T-helper 1 cell (primary cell): Measurements from ENCODE around the gene RAMP1.
"Not testable (repeated sequence)": the region's sequence is repeated elsewhere in the genome, so short reads cannot be mapped to it uniquely, and the experiment has no call there.

Source experiments
- DNase-seq, 5 donors: peaks; one replicate each; pipeline ENCODE4 v3.0.0-alpha.2; 2012 to 2020

The RAMP1 gene

DNA sequence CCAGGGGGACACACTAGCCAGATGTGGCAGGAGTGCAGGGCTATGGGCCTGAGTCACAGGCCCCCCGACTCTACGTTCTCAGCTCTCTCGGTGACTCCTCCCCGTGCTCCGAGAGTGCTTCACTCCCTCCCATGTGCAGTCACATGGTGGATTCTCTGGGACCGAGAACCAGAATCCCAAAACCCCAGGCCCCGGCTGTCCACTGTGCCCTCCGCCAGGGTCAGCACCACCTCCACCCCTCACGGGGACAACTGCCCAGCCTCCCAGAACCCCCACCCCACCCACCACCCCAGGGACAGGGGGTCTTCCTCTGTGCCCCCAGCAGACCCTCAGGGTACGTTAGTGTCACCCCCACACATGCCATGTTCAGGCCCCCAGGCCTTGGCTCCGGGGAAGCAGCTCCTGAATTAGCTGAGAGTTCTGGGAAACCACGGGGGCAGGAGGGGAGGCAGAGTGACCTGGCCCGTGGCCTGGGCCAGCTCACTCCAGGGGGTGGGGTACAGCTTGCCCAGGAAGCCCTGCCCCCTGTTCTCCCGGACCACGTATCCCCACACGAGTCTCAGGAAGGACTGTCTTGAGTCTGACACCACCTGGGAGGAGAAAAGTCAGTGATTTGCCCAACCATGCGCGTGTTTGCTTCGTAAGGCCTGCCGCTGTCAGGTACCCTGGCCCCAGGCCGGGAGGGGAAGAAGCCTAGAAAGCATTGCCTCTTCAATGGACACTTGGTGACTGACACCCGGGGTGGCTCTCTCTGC, 4.4 kb downstream of the RAMP1 start:
- DNase-seq, result no peak

DNA sequence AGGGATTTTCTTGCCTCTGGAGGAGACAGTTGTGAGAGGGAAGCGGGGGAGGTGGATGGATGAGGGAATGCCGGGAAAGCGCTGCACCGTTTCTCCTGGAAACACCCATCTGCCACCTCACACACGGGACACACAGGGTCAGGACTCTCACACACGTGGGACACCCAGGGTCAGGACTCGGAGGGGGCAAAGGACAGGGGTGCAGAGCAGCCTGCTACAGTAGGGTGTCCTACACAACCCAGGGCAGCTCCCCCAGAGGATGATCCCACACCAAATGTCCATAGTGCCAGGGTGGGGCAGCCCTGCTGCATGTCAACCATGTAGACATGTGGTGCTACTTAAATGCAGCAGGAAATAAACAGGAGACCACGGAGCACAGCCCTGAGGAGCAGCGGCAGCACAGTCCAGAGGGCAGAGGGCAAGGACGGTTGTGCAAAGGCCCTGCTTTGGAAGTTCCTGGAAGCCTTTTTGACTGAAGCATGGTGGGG, 5.1 kb downstream of the RAMP1 start:
- DNase-seq, result no peak

DNA sequence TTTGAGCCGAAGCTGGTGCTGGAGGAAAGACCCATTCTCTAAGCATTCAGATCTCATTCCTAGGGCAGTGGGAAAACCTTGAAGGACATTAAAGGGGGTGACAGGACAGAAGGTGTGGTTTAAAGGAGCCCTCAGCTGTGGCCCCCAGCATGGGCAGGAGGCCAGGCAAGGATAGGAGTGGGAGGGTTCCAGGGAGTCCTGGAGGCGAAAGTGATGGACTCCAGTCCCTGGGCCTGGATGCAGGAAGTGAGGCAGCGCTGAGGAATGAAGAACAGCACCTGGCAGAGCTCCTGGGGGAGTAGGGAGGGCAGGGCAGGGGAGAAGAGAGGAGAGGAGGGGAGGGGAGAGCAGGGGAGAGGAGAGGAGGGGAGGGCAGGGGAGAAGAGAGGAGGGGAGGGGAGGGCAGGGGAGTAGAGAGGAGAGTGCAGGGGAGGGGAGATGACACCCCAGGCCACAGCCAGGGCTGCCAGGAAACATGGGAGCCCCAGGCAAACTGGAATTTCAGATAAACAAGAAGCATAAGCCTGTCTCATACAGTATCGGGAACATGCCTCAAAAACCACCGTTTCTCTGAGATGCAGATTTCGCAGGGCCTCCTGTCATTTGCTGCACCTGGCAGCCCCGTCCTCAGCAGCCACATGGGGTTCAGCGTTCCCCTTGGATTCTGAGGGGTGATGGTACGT, 5.7 kb downstream of the RAMP1 start:
- no peak for DNase-seq

DNA sequence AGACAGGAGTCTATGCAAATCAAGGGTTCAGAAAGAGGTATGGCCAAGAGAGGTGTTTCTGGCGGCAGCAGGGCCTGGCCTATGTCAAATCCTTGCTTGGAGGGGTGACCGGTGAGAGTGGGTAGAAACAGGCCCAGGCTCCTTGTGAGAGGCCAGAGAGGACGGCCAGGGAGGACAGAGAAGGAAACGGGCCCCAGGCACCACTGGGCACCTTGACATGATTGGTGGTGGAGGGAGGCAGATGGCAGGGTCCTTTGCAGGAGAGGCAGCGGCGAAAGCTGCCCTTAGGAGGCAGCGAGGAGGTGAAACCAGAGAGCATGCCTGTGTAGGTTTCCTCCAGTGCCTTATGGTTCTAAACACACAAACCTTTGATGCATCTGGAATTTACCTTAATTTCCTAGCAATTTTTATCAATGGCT, 6.2 kb downstream of the RAMP1 start:
- DNase-seq, result no peak

DNA sequence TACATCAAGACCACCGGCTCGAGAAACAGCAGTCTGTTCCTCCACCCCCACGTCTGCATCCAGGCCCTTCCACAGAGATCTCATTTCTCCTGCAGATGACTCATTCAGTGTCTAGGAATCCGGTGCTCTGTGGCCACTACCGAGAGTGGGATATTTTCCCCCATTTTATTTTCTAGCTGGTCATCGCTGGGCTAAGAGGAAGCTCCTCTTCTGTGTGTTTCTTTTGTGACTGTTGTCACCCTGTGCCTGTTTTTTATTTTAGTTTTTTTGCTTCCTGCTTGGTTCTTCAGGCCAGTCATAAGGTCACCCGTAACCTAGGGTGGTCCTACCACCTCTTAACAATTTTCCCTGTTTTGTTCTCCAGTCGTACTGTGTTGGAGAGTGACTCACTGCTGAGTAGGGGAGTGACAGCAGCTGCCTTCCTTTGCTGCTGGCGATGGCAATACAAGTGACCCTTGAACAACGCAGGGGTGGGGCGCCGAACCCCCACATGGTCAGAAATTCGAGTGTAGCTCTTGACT, 6.7 kb downstream of the RAMP1 start:
- no peak for DNase-seq

DNA sequence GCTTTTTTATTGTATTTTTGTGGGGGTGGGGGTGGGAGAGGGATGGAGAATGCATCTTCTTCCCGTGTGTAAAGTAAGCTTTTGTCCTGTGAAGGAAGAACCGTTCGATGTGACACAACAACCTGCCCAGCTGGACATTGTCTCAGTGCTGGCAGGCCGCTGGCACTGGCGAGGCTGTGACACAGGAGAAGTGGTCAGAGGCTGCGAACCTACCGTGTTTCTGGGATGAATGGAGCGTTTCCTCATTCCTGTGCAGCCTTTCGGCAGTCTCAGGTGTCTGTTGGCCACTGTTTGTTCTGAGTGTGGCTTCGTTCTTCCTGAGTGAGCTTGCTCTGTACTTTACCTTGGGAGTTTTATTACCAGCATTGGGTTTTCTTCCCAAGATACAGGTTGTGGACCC, 8.0 kb downstream of the RAMP1 start:
- DNase-seq, result no peak

DNA sequence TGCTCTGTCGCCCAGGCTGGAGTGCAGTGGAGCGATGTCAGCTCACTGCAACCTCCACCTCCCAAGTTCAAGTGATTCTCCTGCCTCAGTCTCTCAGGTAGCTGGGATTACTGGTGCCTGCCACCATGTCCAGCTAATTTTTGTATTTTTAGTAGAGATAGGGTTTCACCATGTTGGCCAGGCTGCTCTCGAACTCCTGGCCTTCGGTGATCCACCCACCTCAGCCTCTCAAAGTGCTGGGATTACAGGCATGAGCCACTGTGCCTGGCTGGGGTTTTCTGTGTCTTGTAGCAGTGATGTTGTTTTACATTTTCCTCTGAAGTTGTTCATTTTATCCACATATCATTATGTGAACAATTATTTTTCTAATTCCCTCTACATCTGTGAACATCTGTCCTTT, 8.7 kb downstream of the RAMP1 start:
- DNase-seq, result not testable (repeated sequence)

DNA sequence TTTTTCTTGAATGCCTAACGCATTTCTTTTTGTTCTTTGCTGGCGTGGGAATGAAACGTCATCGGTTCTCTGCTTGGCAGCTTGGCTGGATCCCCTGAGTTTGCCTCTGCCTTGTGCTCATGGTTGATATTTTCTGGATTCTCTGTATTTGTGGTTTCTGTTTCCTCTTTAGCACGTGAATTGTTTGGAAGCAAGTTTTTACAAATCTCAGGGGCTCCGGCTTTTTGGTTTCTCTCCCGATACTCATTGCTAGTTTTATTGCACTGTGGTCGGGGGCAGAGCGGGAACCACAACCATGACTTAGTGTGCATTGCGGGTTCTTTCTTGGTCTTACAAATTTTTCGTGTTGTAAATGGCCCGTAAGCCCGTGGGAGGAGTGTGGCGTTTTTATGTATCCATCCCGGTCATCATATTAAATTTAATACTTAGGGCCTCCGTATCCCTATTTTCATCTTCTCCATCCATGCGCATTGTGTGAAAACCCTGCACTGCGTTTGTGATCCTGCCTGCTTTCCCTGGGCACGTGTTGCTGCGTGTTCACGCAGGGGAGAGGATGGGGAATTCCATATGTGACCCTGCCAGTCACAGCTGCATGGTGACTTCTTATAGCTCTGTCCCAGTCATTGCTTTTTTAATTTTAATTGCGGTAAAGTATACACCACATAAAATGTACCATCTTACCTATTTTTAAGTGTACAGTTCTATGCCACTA, 9.4 kb downstream of the RAMP1 start:
- no peak for DNase-seq

DNA sequence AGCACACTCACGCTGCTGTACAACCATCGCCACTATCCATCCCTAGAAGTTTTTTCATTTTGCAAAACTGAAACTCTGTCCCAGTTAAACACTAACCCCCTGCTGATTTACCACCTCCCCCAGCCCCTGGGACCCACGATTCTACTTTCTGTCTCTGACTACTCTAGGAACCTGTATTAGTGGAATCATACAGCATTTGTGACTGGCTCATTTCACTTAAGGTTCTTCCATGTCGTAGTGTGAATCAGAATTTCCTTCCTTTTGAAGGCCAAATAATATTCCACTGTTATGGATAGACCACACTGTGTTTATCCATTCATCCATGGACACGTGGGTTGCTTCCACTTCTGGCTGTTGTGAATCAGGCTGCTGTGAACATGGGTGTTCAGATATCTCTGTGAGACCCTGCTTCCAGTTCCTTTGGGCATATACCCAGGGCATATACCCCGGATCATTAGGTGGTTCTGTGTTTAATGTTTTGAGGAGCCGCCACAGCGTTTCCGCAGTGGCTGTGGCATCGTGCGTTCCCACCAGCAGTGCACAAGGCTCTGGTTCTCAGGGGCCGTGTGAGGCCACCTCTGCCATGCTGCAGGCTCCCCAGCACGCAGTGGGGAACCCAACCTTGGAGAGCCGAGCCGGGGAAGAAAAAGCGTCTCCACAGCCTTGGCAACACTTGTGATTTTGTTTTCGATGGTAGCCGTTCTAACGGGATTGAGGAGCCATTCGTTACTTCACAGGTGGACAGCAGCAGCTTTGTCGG, 10.1 kb downstream of the RAMP1 start:
- DNase-seq, result no peak

DNA sequence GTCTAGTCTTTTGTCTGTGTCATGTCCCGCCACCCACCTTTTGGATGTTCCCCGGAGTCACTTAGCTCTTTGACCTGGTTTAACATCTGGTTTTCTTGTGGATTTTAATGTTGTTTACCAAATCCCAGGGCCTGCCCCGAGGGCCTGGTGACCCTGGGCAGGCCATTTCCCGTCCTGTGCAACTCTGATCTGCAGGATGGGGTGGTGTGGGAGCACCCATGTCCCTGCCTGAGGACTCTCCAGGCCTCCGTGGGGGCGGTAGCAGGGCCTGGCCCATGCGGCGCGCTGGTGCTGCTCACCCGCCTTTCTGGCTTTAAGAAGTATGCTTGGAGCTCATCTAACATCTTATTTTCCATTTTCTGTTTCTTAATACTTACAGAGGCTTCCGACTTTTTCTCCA, 10.7 kb downstream of the RAMP1 start:
- no peak for DNase-seq

DNA sequence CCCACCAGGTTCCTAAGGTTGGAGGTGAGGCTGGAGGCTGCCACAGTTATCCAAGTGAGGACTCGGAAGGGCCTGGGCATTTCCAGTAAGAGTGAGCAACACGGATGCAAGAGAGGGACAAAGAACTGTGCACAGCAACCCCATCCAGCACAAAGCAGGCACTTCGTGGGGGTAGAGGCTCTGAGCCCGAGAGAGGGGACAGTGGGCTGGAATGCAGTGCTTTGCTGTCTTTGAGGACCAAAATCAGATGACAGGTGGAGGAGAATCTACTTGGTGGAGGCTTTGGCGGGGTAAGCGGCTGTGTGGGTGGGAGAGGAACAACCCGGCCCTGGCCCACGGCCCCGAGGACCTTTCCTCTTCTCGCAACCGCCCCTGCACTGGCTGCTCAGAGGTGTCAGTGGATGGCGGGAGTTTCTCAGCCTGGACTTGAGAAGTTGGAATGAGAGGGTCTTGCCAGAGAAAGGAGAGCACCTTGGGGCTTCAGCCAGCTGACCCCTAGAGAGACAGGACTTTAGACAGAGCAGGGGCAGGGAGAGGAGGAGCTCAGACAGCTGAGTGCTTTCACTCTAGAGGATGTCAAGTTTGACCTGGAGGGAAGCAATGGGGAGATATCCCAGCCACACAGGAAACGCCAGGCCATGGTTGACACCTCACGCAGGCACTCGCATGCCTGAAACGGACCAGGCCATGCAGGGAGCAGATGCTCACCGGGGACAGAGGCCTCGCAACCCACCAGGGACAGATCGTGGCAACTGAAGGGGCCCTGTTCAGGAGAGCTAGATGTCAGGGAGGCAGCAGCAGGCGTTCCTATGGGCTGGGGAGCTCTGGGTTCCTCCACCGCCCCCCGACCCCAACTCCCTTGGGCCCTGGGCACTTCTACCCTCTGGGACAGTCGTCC, 11.6 kb downstream of the RAMP1 start:
- no peak for DNase-seq

DNA sequence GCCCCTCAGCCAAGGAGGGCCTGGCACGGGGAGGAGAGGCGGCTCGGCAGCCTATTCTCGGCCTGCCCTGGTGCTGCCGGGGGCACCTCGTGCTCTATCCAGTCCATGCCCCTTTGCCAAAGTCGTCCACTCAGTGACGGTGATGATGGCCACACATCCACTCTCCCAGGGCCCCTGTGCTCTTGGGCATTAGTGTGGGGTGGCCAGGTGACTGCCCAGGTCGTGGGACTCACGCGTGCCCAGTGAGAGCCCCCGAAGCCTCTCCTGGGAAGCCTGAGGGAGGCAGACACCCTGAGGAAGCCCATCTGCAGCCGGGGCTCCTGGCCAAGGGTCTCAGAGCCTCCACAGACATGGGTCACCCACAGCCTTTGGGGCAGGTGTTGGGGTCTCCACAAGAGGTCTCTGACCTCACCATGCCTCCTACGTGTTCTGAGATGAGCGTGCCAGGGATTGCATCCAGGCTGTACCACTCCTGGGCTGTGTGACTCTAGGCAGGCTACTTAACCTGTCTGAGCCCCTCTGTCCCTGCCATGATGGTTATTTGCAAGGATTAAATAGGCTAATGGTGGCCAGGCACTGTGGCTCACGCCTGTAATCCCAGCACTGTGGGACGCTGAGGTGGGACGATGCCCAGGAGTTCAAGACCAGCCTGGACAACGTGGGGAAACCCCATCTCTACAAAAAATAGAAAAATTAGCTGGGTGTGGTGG, 12.9 kb downstream of the RAMP1 start:
- no peak for DNase-seq

DNA sequence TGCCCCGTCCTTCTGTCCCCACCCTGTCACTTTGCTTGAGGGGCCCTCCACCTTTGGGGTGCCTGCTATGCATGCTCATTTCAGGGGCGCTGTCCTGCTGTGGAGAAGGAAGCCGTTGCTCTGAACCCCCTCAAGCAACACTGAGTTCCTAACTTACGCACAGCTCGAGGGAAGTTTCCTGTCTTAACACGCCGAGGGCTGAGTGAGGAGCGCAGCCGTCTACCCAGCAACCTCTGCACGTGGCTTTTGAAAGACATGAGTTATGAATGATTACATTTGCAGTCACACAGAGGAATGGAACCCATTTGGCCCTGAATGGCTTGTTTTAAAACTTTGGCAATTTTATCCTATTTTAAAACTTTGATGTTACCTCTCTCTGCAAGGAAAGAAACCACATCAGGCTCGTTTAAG, 14.0 kb downstream of the RAMP1 start:
- no peak for DNase-seq

DNA sequence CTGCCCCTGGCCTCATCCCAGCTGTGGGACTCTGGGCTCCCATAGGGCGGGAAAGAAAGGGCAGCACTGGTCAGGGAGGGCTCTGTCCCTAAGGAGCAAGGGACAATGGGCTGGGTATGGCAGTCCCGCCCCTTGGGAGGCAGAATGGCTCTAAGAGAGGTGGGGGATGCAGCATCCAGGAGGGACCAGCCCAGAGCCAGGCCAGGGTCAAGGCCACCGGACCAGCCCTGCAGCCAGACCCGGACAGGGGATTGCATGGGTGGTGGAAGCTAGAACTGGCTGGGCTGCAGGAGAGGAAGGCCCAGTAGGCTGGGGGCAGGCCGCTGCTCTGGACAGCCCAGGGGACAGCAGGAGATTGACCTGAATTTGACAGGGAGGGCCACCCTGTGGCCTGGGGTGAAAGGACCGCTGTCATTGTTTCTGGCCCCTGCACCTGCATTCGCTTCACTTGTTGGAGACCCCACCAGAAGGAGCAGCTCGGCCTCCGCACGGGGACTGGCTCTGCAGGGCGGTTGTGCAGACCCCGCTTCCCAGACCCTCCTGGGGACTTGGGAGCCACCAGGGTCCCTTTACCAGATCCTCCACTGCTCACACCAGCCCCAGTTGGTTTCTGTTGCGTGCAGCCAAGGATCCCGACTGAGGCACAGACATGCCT, 14.6 kb downstream of the RAMP1 start:
- no peak for DNase-seq

DNA sequence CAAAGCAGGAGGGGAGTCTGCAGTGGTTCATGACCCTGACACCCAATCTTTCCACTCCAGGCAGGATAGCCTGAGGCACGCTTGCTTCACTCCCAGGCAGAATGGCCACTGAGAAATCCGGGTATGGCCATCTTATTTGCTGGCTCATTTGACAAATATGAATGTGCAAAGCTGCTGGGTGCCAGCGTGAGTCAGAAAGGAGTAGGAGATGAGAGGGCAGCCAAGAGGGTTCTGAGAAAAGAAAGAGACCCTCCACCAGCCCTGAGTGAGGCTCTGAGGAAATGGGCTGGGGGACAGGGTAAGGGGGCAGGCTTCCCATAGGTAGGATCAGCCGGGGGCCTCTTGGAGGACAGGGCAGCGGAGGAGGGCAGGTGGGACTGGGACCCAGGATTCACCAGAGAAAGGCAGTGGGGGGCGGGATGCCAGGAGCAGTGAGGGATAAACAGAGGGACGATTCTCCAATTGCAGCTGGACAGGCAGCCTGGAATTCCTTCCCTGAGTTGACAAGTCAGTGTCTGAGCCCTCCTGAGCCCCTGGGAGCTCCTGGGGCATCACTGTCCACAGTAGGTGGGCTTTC, 15.2 kb downstream of the RAMP1 start:
- no peak for DNase-seq

DNA sequence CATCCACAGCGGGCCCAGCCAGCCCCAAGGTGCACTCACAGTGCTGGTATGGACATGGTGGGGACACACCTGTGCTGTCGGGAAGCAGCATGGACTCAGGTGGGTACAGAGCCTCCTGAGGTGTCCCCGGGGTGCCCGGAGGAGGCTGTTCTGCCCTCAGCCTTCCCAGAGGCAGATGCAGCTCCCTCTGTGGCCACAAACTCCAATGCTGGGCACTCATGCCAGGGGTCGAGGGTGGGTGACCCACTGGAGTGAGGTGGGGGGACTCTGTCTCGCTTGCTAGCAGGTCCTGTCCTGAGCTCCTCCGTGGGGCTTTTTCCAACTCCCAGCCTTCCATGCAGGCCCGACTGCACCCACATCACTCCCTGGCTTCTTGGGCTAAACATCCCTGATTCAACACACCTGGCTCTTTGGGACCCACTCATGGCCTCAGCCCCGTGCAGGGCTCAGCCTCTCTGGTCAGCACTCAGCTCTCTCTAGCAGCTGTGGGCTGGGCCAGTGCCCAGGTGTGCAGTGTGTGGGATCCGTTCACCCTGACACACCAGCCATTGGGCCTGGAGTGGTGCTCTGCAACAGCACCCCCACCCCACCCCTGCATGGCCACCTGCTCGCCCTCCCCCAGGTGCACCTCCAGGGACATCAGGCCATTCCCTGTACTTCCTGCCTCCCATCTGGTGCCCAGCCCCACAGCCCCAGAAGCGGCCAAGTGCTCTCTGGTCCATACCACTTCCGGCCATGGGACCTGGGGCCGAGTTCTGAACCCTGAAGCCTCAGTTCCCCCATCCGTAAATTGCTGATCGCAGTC, 16.0 kb downstream of the RAMP1 start:
- no peak for DNase-seq

DNA sequence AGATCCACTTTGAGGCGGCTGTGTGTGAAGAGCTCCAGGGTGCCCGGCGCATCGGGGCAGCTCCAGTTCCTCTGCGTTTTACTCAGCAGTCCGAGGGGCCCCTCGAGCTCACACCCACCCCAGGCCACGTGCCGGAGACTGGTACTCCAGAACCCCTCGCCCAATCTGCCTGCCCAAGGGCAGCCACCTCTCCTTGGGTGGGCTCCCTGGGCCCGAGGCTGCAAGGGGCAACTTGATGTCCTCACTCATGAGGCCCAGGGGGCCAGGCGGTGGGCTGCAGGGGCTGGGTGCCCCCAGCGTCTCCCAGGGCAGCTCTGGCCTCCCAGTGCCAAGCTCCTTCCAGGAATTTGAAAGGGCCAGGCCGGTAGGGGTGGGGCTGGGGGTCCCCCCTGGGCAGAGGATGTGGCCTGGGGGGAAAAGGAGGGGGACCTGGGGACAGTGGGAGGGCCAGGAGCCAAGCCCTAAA, 16.7 kb downstream of the RAMP1 start:
- no peak for DNase-seq

DNA sequence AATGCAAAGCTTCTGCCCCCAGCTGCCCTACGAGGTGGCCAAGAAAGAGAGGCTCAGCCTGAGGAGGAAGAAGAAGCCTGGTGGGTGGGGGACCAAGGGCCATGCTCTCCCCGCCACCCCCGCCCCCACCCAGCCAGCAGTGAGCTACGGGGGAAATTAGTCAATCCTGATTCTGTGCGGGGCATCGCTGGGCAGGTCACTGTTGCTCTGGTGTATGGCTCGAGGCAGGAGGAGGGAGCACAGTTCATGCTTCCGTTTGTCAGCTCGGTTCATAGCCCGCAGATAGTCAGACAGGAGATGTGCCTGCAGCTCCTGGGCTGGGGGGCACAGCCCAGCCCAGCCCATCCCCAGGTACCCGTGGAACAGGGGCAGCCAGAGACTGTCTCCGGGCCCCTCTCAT, 17.1 kb downstream of the RAMP1 start:
- no peak for DNase-seq

DNA sequence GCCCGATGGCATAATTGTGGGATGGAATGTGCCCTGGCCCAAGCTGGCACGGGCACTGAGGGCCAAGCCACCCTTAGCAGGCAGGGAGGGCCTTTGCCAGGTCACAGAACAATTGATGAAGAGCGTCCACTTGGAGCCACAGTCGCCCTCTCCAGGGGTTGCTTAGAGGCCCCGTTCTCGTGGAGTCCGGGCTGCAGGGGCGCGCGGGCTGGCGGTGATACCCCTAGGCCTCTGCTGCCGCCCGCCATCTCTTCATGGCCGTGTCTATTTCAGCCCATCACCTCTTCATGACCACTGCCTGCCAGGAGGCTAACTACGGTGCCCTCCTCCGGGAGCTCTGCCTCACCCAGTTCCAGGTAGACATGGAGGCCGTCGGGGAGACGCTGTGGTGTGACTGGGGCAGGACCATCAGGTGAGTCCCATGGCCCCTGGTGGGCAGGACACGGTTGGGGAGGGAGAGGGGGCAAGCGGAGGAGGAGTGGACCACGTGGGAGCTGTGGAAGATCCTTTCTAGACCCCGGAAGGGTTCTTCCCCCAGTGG, 17.6 kb downstream of the RAMP1 start:
- no peak for DNase-seq
